Suprapubic skin (tissue), 4 donors: ENCODE data around the gene SYPL1. TPM values are rescaled to one million over a fixed set of nuclear protein-coding genes. Genes with fewer than 3 reads are reported as not detected.

Experiments used
- DNase-seq, 2 donors: peaks; one replicate each; pipeline ENCODE4 v3.0.0-alpha.2; 2019; ENCODE audit warnings: low spot score in 2 of 2
- H3K27ac ChIP-seq: fragments of 200-600 bp; sonication (generic); one replicate; pipeline ENCODE4 v1.5.1; 2019
- H3K27me3 ChIP-seq: fragments of 200-600 bp; sonication (generic); one replicate; pipeline ENCODE4 v1.5.1; 2019
- H3K36me3 ChIP-seq: fragments of 200-600 bp; sonication (generic); one replicate; pipeline ENCODE4 v1.5.1; 2019
- H3K4me1 ChIP-seq: fragments of 200-600 bp; sonication (generic); one replicate; pipeline ENCODE4 v1.5.1; 2019
- H3K4me3 ChIP-seq: fragments of 200-600 bp; sonication (generic); one replicate; pipeline ENCODE4 v1.5.1; 2019; ENCODE audit warnings: mild to moderate bottlenecking
- H3K9me3 ChIP-seq: fragments of 200-600 bp; sonication (generic); one replicate; pipeline ENCODE4 v1.5.1; 2019
- CTCF ChIP-seq, 2 donors: fragments of 200-600 bp in 1 of 2; fragments of 450-650 bp in 1 of 2; sonication (generic) in 1 of 2; IDR thresholded peaks; one replicate each; pipeline ENCODE4 v1.5.1; 2016 to 2019; ENCODE audit warnings: antibody characterized with exemption in 2 of 2, mild to moderate bottlenecking in 1 of 2, moderate library complexity in 1 of 2
- EP300 ChIP-seq: sonication (generic); formaldehyde crosslinking; IDR thresholded peaks from one replicate; pipeline ENCODE4 v1.6.1; 2017; ENCODE audit warnings: antibody characterized with exemption
- POLR2A ChIP-seq, 2 donors: fragments of 450-650 bp; IDR thresholded peaks; one replicate each; pipeline ENCODE4 v1.6.1; 2017; ENCODE audit warnings: antibody characterized with exemption in 2 of 2, mild to moderate bottlenecking in 2 of 2, moderate library complexity in 2 of 2
- POLR2AphosphoS5 ChIP-seq, 3 donors: sonication (generic); formaldehyde crosslinking; IDR thresholded peaks; one replicate each; pipeline ENCODE4 v1.6.1; 2017; ENCODE audit warnings: antibody characterized with exemption in 3 of 3
- WGBS: methylation state at CpG from one replicate; pipeline ENCODE4 v1.1.5; 2018; 5-methylcytosine and 5-hydroxymethylcytosine counted together
- total RNA-seq, 4 donors: library from RNA; depleted of rRNA; stranded (reverse); fragments of >200 nt; gene quantifications; one replicate each; pipeline ENCODE4 v1.1.0, GENCODE V29; 2016

SYPL1 gene
- total RNA-seq, 4 donors from 2014 or later, result 71.3 to 115 (median 99.3) TPM

GRCh38 chr7:106069471-106070200, 42.5 kb downstream of the SYPL1 start:
- H3K27me3 ChIP-seq, result no peaks in the 10 kb centered on the region
- TF ChIP-seq CTCF (IDR thresholded peaks at IDR 0.05) (no peak), POLR2A (IDR thresholded peaks at IDR 0.05) (no peak), EP300 (no peak), POLR2AphosphoS5 (IDR thresholded peaks at IDR 0.05) (no peak)
- H3K9me3 ChIP-seq, result no peaks in the 10 kb centered on the region
- WGBS, result 72% methylated on average over 9 of the region's 9 CpGs
- peak overlapping the region; percentile 81 for H3K27ac ChIP-seq
- no peak overlapping the region for H3K4me3 ChIP-seq
- H3K4me1 ChIP-seq, result peaks cover 87% of the 10 kb centered on the region
- no peaks in the 10 kb centered on the region for H3K36me3 ChIP-seq
- no peak for DNase-seq

DNA sequence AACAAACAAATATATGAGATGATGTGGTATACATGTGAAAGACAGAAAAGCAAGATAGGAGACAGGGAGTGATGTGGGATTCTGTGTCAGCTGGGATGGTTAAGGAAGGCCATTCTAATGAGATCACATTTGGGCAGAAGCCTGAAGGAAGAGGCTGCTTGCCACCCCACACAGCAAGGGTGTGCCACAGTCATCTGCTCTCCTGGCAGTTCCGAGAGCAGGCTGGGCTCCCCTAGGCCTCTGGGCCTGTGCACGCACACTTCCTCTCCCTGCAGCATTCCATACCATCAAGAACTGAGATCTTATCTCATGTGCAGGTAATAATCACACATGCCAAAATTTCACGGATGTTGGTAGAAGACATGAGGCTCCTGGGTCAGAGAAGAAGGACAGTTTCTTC, 43.1 kb downstream of the SYPL1 start:
- no peaks in the 10 kb centered on the region for H3K27me3 ChIP-seq
- 18% methylated on average over 3 of the region's 3 CpGs for WGBS
- DNase-seq, result peak in 1 of 2 donors; percentile 64
- TF ChIP-seq POLR2A (IDR thresholded peaks at IDR 0.05), result no peak
- no peak for TF ChIP-seq EP300
- TF ChIP-seq POLR2AphosphoS5 (IDR thresholded peaks at IDR 0.05), result peak in 2 of 3 donors; percentile 20 to 67
- no peak for TF ChIP-seq CTCF (IDR thresholded peaks at IDR 0.05)
- peak overlapping the region; percentile 81 for H3K27ac ChIP-seq
- H3K4me1 ChIP-seq, result peaks cover 90% of the 10 kb centered on the region
- H3K4me3 ChIP-seq, result no peak overlapping the region
- no peaks in the 10 kb centered on the region for H3K9me3 ChIP-seq
- H3K36me3 ChIP-seq, result no peaks in the 10 kb centered on the region

GRCh38 chr7:106068538-106068961, 43.6 kb downstream of the SYPL1 start:
- H3K27me3 ChIP-seq, result no peaks in the 10 kb centered on the region
- no peak overlapping the region for H3K4me3 ChIP-seq
- peak overlapping the region; percentile 81 for H3K27ac ChIP-seq
- H3K4me1 ChIP-seq, result peaks cover 89% of the 10 kb centered on the region
- DNase-seq, result no peak
- H3K36me3 ChIP-seq, result no peaks in the 10 kb centered on the region
- 35% methylated on average over 4 of the region's 4 CpGs for WGBS
- TF ChIP-seq POLR2A (IDR thresholded peaks at IDR 0.05) (no peak), EP300 (no peak), POLR2AphosphoS5 (IDR thresholded peaks at IDR 0.05) (no peak), CTCF (IDR thresholded peaks at IDR 0.05) (no peak)
- no peaks in the 10 kb centered on the region for H3K9me3 ChIP-seq

GRCh38 chr7:106067678-106068077, 44.4 kb downstream of the SYPL1 start:
- WGBS, result 87% methylated on average over 3 of the region's 3 CpGs
- no peaks in the 10 kb centered on the region for H3K9me3 ChIP-seq
- TF ChIP-seq EP300 (no peak), POLR2AphosphoS5 (IDR thresholded peaks at IDR 0.05) (no peak), CTCF (IDR thresholded peaks at IDR 0.05) (no peak), POLR2A (IDR thresholded peaks at IDR 0.05) (no peak)
- H3K27me3 ChIP-seq, result no peaks in the 10 kb centered on the region
- H3K36me3 ChIP-seq, result no peaks in the 10 kb centered on the region
- no peak overlapping the region for H3K4me3 ChIP-seq
- no peak overlapping the region for H3K27ac ChIP-seq
- no peak for DNase-seq
- peaks cover 88% of the 10 kb centered on the region for H3K4me1 ChIP-seq

DNA sequence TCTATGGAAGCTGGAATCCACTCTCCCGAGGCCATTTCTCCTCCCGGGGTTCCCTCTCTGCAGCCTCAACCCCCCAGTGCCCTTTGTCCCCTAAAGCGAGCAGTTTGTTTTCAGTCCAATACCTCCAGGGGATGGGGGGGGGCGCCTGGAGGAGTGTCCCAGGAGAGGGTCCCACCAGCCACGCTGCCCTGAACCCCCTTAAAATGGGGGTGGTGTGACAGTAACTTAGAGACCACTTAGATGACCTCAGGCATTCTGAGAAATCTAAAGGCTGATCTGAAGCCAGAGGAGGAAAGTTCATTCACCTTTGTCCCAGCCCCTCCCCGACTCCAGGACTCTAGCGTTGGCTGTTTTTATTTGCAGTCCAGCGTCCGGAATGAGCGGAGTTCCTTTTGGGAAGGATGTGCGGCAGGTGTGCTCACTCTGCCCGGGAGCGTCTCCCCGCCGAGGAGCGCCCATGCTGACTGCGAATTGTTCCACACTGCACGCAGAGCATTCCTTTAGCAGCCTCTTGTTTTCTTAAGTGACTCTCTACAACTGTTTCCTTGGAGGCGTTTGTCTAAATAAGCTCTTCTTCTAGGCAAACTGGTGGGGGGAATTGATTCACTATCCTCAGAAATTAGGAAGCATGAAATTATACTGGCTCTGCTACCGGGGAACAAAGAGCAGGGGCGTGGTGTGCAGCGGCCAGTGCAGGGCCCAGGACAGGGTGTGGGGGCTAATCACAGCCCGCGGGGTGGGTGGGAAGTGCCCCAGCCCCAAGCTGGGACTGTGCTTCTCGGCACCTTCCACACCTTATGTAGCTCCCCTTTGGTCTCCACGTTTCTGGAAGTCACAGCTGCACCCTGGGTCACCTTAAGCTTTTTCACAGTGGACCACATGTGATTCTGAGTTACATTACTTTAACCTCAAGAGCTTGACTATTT, 46.3 kb downstream of the SYPL1 start:
- Histone ChIP-seq H3K36me3 (no peaks in the 10 kb centered on the region), H3K4me3 (peak overlapping the region; percentile 24), H3K27me3 (no peaks in the 10 kb centered on the region), H3K4me1 (peaks cover 86% of the 10 kb centered on the region), H3K9me3 (no peaks in the 10 kb centered on the region), H3K27ac (peak overlapping the region; percentile 73)
- TF ChIP-seq EP300 (no peak), POLR2A (IDR thresholded peaks at IDR 0.05) (no peak), CTCF (IDR thresholded peaks at IDR 0.05) (no peak), POLR2AphosphoS5 (IDR thresholded peaks at IDR 0.05) (no peak)
- 47% methylated on average over 25 of the region's 26 CpGs for WGBS
- no peak for DNase-seq
